Measurements from ENCODE around the gene TLR8.

- 0 out of 2 replicates have a peak, but pooled peaks have one; percentile 10 for TF ChIP-seq CTCF (IDR thresholded peaks at IDR 0.05)
- no peak for TF ChIP-seq ZBTB33 (IDR thresholded peaks at IDR 0.05; ENCODE audit: borderline replicate concordance, low read depth)
- peak; percentile 83 for TF ChIP-seq YY1 (IDR thresholded peaks at IDR 0.05; ENCODE audit: low read depth)
- TF ChIP-seq RAD21 (IDR thresholded peaks at IDR 0.05; ENCODE audit: low read length): 0 out of 2 replicates have a peak, but pooled peaks have one; percentile 10
- TF ChIP-seq TAF1 (IDR thresholded peaks at IDR 0.05; ENCODE audit: borderline replicate concordance, low read depth, low read length): no peak
- peak; percentile 14; the same call in 1 of the 2 replicates for TF ChIP-seq PBX3 (IDR thresholded peaks at IDR 0.05)
- peak in 1 of 2 experiments; percentile 56; a peak in 1 of 4 replicates for TF ChIP-seq EP300 (IDR thresholded peaks at IDR 0.05; ENCODE audit: borderline replicate concordance in 1 of 2, low read depth in 1 of 2, low read length in 1 of 2)
- TF ChIP-seq USF2 (IDR thresholded peaks at IDR 0.05; ENCODE audit: borderline replicate concordance, low read depth, low read length): no peak
- peak; percentile 35; the same call in 1 of the 2 replicates for TF ChIP-seq NFIC (IDR thresholded peaks at IDR 0.05; ENCODE audit: borderline replicate concordance)
These were observed 42.9 kb downstream of the TLR8 start for GRCh38 chrX:12949205-12949926.

Measured in SK-N-SH (cell line).